ENCODE measurements around the gene TSC22D4. TPM values are rescaled to one million over a fixed set of nuclear protein-coding genes. Genes with fewer than 3 reads are reported as not detected.

Gene TSC22D4
- total RNA-seq, 2 donors from 2014 or later = 94.9 to 113 TPM

Other genes starting within 250 kb of the TSC22D4 start
- gene SPDYE3, start 171.5 kb downstream of the TSC22D4 start, total RNA-seq = not detected
- gene PILRB, start 121.1 kb downstream of the TSC22D4 start, total RNA-seq = 10 to 100 TPM; 43.6 to 78.3 TPM
- 10 to 100 TPM in 1 of 2 donors, 1 to 10 TPM in 1; 3.4 to 14.1 TPM for gene PILRA, start 105.7 kb downstream of the TSC22D4 start, total RNA-seq
- 1 to 10 TPM; 5.9 to 6.5 TPM for gene ZCWPW1, start 50.5 kb downstream of the TSC22D4 start, total RNA-seq
- gene MEPCE, start 49.4 kb downstream of the TSC22D4 start, total RNA-seq = 10 to 100 TPM; 61.0 to 66.7 TPM
- 10 to 100 TPM; 59.0 to 68.8 TPM for gene PPP1R35, start 42.7 kb downstream of the TSC22D4 start, total RNA-seq
- 1 to 10 TPM; 5.4 to 5.6 TPM for gene SPACDR, start 15.0 kb downstream of the TSC22D4 start, total RNA-seq
- gene NYAP1, start 4.7 kb upstream of the TSC22D4 start, total RNA-seq = under 1 TPM; 0.67 to 0.72 TPM
- gene AGFG2, start 60.0 kb upstream of the TSC22D4 start, total RNA-seq = 10 to 100 TPM; 35.5 to 53.7 TPM
- gene SAP25, start 94.7 kb upstream of the TSC22D4 start, total RNA-seq = 10 to 100 TPM; 21.4 to 23.4 TPM
- gene LRCH4, start 106.9 kb upstream of the TSC22D4 start, total RNA-seq = 100 to 1,000 TPM; 144 to 154 TPM
- 1 to 10 TPM; 2.1 to 3.6 TPM for gene FBXO24, start 107.1 kb upstream of the TSC22D4 start, total RNA-seq
- gene PCOLCE, start 123.1 kb upstream of the TSC22D4 start, total RNA-seq = 10 to 100 TPM; 12.9 to 13.7 TPM
- gene MOSPD3, start 133.3 kb upstream of the TSC22D4 start, total RNA-seq = 10 to 100 TPM; 12.6 to 13.4 TPM
- gene TFR2, start 162.3 kb upstream of the TSC22D4 start, total RNA-seq = 1 to 10 TPM; 4.7 to 5.8 TPM
- gene ACTL6B, start 177.2 kb upstream of the TSC22D4 start, total RNA-seq = not detected
- gene GNB2, start 194.5 kb upstream of the TSC22D4 start, total RNA-seq = 100 to 1,000 TPM; 196 to 198 TPM
- 10 to 100 TPM; 51.5 to 53.2 TPM for gene GIGYF1, start 215.0 kb upstream of the TSC22D4 start, total RNA-seq
- 10 to 100 TPM; 33.3 to 40.9 TPM for gene POP7, start 226.9 kb upstream of the TSC22D4 start, total RNA-seq
- gene EPO, start 241.3 kb upstream of the TSC22D4 start, total RNA-seq = under 1 TPM in 1 of 2 donors, not detected in 1; 0.19 TPM